Calu3 (cell line): ENCODE data around the gene OR51I2. TPM values are rescaled to one million over a fixed set of nuclear protein-coding genes. Genes with fewer than 3 reads are reported as not detected.

Experiments used
- Bru-seq: library from RNA; stranded (reverse); fragments of 400-500 nt; gene quantifications from one replicate; lab custom pipeline; 2021; lab: Mats Ljungman, UMichigan
- BruChase-seq, 2 experiments: library from RNA; stranded (reverse); fragments of 400-500 nt; gene quantifications; one replicate each; lab custom pipeline; 2021; lab: Mats Ljungman, UMichigan
- BruUV-seq: library from RNA; stranded (reverse); fragments of 400-500 nt; replicated peaks from 2 replicates; lab custom pipeline; 2021; lab: Mats Ljungman, UMichigan
- CTCF ChIA-PET: fragments of 300-600 bp; sonication (Branson Sonifier 250); formaldehyde crosslinking; loops from one replicate; lab custom pipeline; 2022; ENCODE audit warnings: antibody characterized with exemption; lab: Charles Lee
- DNase-seq: peaks from one replicate; pipeline ENCODE4 v3.0.0; 2022
- H3K27ac Mint-ChIP-seq: one replicate; pipeline ENCODE4 v1.8.0; 2022; ENCODE audit warnings: mixed read lengths; ENCODE audit not compliant: unreplicated experiment
- H3K27me3 Mint-ChIP-seq: one replicate; pipeline ENCODE4 v1.8.0; 2022; ENCODE audit warnings: mixed read lengths; ENCODE audit not compliant: unreplicated experiment
- H3K36me3 Mint-ChIP-seq: one replicate; pipeline ENCODE4 v1.8.0; 2022; ENCODE audit warnings: mild to moderate bottlenecking, moderate library complexity, mixed read lengths; ENCODE audit not compliant: insufficient read depth, unreplicated experiment
- H3K4me1 Mint-ChIP-seq: one replicate; pipeline ENCODE4 v1.8.0; 2022; ENCODE audit warnings: mild to moderate bottlenecking, low read depth, mixed read lengths; ENCODE audit not compliant: unreplicated experiment
- H3K4me3 Mint-ChIP-seq: one replicate; pipeline ENCODE4 v1.8.0; 2022; ENCODE audit warnings: mild to moderate bottlenecking, low read depth, moderate library complexity, mixed read lengths; ENCODE audit not compliant: unreplicated experiment
- H3K9me3 Mint-ChIP-seq: one replicate; pipeline ENCODE4 v1.8.0; 2022; ENCODE audit warnings: low read depth, mixed read lengths; ENCODE audit not compliant: unreplicated experiment
- intact Hi-C: fragments of 100-400 bp; cut with micrococcal nuclease; formaldehyde crosslinking; loops from one replicate; pipeline ENCODE4 v1.10.0; 2022; ENCODE audit not compliant: unreplicated experiment
- long read RNA-seq: library from polyadenylated mRNA; stranded (forward); transcript quantifications from one replicate; pipeline ENCODE4 v2.0.0, GENCODE V29; 2022
- total RNA-seq: library from RNA; stranded (reverse); gene quantifications from 2 replicates; pipeline ENCODE4 v1.2.3, GENCODE V29; 2022
- TF ChIP-seq, protein P1 (sequence below): fragments of 200-600 bp; IDR thresholded peaks from one replicate; pipeline ENCODE4 v1.8.0; 2022; ENCODE audit warnings: antibody characterized with exemption; ENCODE audit not compliant: unreplicated experiment

The OR51I2 gene, protein sequence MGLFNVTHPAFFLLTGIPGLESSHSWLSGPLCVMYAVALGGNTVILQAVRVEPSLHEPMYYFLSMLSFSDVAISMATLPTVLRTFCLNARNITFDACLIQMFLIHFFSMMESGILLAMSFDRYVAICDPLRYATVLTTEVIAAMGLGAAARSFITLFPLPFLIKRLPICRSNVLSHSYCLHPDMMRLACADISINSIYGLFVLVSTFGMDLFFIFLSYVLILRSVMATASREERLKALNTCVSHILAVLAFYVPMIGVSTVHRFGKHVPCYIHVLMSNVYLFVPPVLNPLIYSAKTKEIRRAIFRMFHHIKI
- total RNA-seq (not detected in 2 replicates), Bru-seq, nascent RNA (not detected), BruChase-seq, experiment 1, labeled RNA remaining after a 6-hour chase (not detected), BruChase-seq, experiment 2, labeled RNA remaining after a 2-hour chase (not detected)
- long read RNA-seq = 0 reads

DNA sequence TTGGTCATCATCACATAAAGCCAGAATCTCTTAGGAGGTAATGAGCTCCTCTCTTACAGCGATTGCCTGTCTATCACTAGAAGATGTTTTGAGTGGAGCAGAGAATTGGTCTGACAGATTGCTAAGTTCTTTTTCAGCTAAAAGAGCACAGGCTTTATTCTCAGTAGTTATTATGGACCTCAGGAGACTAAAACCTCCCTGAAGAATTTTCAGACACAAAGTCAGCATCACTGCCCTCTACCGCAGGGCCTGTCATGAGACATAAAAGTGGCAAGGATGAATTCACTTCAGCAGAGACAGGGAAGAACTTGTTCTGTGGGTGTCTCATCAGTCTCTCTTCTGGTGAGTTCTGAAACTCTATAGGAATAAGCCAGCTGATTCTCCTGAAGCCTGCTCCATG lies at the start of gene OR51I2:
TSS of gene OR51I2 (plus strand) at position 301 of the 400 bp plus-strand sequence. CDS start 4,166 bp downstream, outside the sequence.
- BruUV-seq = no TSS peak
- CTCF ChIA-PET = no interaction called here
- peaks cover 53% of the 10 kb centered on the region for H3K27me3 Mint-ChIP-seq
- intact Hi-C loops = no loop called here
- no peak for DNase-seq
- no peaks in the 10 kb centered on the region for H3K4me1 Mint-ChIP-seq
- no peak within 1 kb of the TSS for H3K27ac Mint-ChIP-seq
- H3K36me3 Mint-ChIP-seq = no peaks in the 10 kb centered on the region
- TF ChIP-seq, protein P1, sequence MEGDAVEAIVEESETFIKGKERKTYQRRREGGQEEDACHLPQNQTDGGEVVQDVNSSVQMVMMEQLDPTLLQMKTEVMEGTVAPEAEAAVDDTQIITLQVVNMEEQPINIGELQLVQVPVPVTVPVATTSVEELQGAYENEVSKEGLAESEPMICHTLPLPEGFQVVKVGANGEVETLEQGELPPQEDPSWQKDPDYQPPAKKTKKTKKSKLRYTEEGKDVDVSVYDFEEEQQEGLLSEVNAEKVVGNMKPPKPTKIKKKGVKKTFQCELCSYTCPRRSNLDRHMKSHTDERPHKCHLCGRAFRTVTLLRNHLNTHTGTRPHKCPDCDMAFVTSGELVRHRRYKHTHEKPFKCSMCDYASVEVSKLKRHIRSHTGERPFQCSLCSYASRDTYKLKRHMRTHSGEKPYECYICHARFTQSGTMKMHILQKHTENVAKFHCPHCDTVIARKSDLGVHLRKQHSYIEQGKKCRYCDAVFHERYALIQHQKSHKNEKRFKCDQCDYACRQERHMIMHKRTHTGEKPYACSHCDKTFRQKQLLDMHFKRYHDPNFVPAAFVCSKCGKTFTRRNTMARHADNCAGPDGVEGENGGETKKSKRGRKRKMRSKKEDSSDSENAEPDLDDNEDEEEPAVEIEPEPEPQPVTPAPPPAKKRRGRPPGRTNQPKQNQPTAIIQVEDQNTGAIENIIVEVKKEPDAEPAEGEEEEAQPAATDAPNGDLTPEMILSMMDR = no peak
- H3K9me3 Mint-ChIP-seq = no peaks in the 10 kb centered on the region
- no peak within 1 kb of the TSS for H3K4me3 Mint-ChIP-seq

DNA sequence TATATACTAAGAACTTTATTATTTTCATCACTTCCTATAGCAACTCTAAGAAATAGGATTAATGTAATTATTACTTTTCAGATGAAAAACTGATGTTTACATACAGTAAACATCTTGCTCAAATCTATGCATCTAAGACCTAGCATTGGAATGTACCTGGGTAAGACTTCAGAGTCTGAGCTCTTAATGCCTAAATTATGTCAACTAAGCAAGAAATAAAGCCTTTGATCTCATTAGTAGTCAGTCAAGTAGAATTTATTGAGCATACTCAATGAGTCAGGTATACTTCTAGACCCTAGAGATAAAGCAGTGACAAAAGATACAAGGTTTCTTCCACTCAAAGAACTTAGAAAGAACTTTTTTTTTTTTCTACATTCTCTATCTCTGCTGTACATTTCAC lies 44.0 kb upstream of the OR51I2 start:
- no TSS peak for BruUV-seq
- intact Hi-C loops = no loop called here
- peaks cover 14% of the 10 kb centered on the region for H3K9me3 Mint-ChIP-seq
- H3K27me3 Mint-ChIP-seq = no peaks in the 10 kb centered on the region
- no peaks in the 10 kb centered on the region for H3K4me1 Mint-ChIP-seq
- no peaks in the 10 kb centered on the region for H3K36me3 Mint-ChIP-seq
- CTCF ChIA-PET = no interaction called here
- TF ChIP-seq, protein P1 = no peak
- DNase-seq = no peak
- no peak overlapping the region for H3K27ac Mint-ChIP-seq
- no peak overlapping the region for H3K4me3 Mint-ChIP-seq

DNA sequence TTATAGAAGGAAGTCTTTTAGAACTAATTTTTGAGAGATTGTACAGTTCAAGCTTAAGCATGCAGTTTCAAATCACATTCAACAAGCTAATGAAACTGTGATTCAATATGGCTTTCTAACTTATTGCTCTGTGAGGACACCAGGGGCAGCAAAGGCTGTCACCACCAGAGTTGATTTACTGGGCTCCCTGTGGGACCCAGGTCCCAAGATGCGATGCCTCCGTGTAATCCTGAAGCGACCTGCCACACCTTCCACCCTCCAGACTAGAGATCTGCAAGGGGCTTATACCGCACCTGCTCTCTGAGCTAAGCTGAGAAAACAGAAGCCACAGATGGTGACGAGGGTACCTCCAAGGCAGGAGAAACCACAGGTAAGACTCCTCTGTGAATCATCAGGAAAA lies 28.1 kb upstream of the OR51I2 start:
- Mint-ChIP-seq H3K4me1 (no peaks in the 10 kb centered on the region), H3K4me3 (no peak overlapping the region), H3K36me3 (no peaks in the 10 kb centered on the region), H3K9me3 (peaks cover 3% of the 10 kb centered on the region), H3K27me3 (peaks cover 30% of the 10 kb centered on the region), H3K27ac (no peak overlapping the region)
- no TSS peak for BruUV-seq
- TF ChIP-seq, protein P1 = no peak
- CTCF ChIA-PET = no interaction called here
- intact Hi-C loops = no loop called here
- DNase-seq = no peak

DNA sequence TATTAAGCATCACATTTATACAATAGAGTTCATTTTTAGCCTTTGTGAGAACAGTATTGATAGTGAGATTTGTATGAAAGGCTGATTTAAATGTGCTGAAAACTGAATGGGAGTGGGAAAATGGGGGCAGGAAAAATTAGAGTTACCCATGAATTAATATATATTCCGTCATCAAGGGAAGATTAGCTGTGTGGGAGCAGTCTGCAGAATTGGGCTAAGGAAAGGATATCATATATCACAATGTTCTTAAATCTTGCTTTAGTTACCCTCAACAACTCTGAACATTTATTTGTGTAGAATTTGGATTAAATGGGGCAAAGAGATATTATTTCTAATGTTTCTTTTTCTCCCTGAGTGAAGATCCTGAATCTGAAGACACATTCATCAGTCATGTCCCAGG lies 27.3 kb upstream of the OR51I2 start, which contains the start of gene OR51Q1:
TSS of gene OR51Q1 (plus strand) at position 301 of the 400 bp plus-strand sequence. CDS start at position 391, 90 bp downstream.
- peaks cover 3% of the 10 kb centered on the region for H3K9me3 Mint-ChIP-seq
- no peak for DNase-seq
- H3K27me3 Mint-ChIP-seq = peaks cover 30% of the 10 kb centered on the region
- H3K4me3 Mint-ChIP-seq = no peak within 1 kb of the TSS
- BruUV-seq = no TSS peak
- intact Hi-C loops = no loop called here
- TF ChIP-seq, protein P1 = no peak
- H3K27ac Mint-ChIP-seq = no peak within 1 kb of the TSS
- no peaks in the 10 kb centered on the region for H3K36me3 Mint-ChIP-seq
- no peaks in the 10 kb centered on the region for H3K4me1 Mint-ChIP-seq
- CTCF ChIA-PET = no interaction called here
